ENCODE measurements around the gene CHRNA5.

The CHRNA5 gene

GRCh38 chr15:78619022-78619950, 54.0 kb downstream of the CHRNA5 start:
- DNase-seq: no peak

- no peak for DNase-seq
These were observed 54.8 kb downstream of the CHRNA5 start for GRCh38 chr15:78620021-78620526.

- no peak for DNase-seq
These were observed 55.5 kb downstream of the CHRNA5 start, which contains the start of gene CHRNA3 for GRCh38 chr15:78620527-78621421. Gene CHRNA3 (minus strand): TSS chr15:78620996. CDS start chr15:78620794, 202 bp downstream.

GRCh38 chr15:78621810-78622402, 56.6 kb downstream of the CHRNA5 start:
- DNase-seq: no peak

- DNase-seq: no peak
These were observed 58.6 kb downstream of the CHRNA5 start for GRCh38 chr15:78623786-78624497.

GRCh38 chr15:78624651-78625590, 59.6 kb downstream of the CHRNA5 start:
- no peak for DNase-seq

GRCh38 chr15:78625606-78626280, 60.4 kb downstream of the CHRNA5 start:
- no peak for DNase-seq

GRCh38 chr15:78626381-78626995, 61.2 kb downstream of the CHRNA5 start:
- DNase-seq: no peak

- DNase-seq: no peak
These were observed 62.0 kb downstream of the CHRNA5 start for GRCh38 chr15:78627348-78627747.

- DNase-seq: no peak
These were observed 62.9 kb downstream of the CHRNA5 start for GRCh38 chr15:78628227-78628626.

GRCh38 chr15:78629031-78629715, 63.9 kb downstream of the CHRNA5 start:
- no peak for DNase-seq

GRCh38 chr15:78629716-78630065, 64.4 kb downstream of the CHRNA5 start:
- DNase-seq: no peak

- no peak for DNase-seq
These were observed 65.7 kb downstream of the CHRNA5 start for GRCh38 chr15:78630886-78631633.

- DNase-seq: no peak
These were observed 68.0 kb downstream of the CHRNA5 start for GRCh38 chr15:78633348-78633747.

GRCh38 chr15:78634210-78635145, 69.2 kb downstream of the CHRNA5 start:
- no peak for DNase-seq

- DNase-seq: no peak
These were observed 70.0 kb downstream of the CHRNA5 start for GRCh38 chr15:78635346-78635745.

Data from anterior cingulate cortex (tissue), 58 donors.